Fibroblast of lung (primary cell): Measurements from ENCODE around the gene PLXNA1. TPM values are rescaled to one million over a fixed set of nuclear protein-coding genes. Genes with fewer than 3 reads are reported as not detected.
A peak's percentile ranks its signal among the peaks of the same experiment; 100 is the strongest.

ENCODE experiments used
- DNase-seq, 2 donors: peaks; one replicate each; pipeline versions ENCODE4 v3.0.0 to v3.0.0-alpha.2; 2010; ENCODE audit warnings: low read depth in 2 of 2
- H2AFZ ChIP-seq: 2 replicates; pipeline ENCODE4 v1.5.1; 2012; ENCODE audit warnings: low read length, control low read depth, inconsistent platforms
- H3K27ac ChIP-seq: 2 replicates; pipeline ENCODE4 v1.5.1; 2011; ENCODE audit warnings: low read length, control low read depth; ENCODE audit not compliant: insufficient read depth
- H3K27me3 ChIP-seq: 2 replicates; pipeline ENCODE4 v1.5.1; 2011; ENCODE audit warnings: mild to moderate bottlenecking, low read length; ENCODE audit not compliant: control insufficient read depth, insufficient read depth
- H3K36me3 ChIP-seq: 2 replicates; pipeline ENCODE4 v1.5.1; 2011; ENCODE audit warnings: low read length; ENCODE audit not compliant: control insufficient read depth, insufficient read depth
- H3K4me1 ChIP-seq: 2 replicates; pipeline ENCODE4 v1.5.1; 2011; ENCODE audit warnings: low read length; ENCODE audit not compliant: control insufficient read depth, insufficient read depth; ENCODE audit errors: extremely low read depth
- H3K4me2 ChIP-seq: 2 replicates; pipeline ENCODE4 v1.5.1; 2011; ENCODE audit warnings: low read length, control low read depth; ENCODE audit not compliant: insufficient read depth; ENCODE audit errors: extremely low read depth
- H3K4me3 ChIP-seq, 4 experiments: fragments of 200-600 bp in 1 of 4; sonication (generic) in 1 of 4; replicated peaks in 1 of 4; 2 replicates each; pipeline ENCODE4 v1.5.1; 2011 to 2016; ENCODE audit warnings: low read length in 4 of 4, low read depth in 3 of 4, mild to moderate bottlenecking in 3 of 4, control low read depth in 2 of 4, inconsistent platforms in 1 of 4, mixed read lengths in 1 of 4; ENCODE audit not compliant: insufficient read depth in 1 of 4; ENCODE audit errors: control extremely low read depth in 1 of 4
- H3K79me2 ChIP-seq: 2 replicates; pipeline ENCODE4 v1.5.1; 2012; ENCODE audit warnings: mild to moderate bottlenecking, low read length, inconsistent platforms; ENCODE audit not compliant: control insufficient read depth, insufficient read depth
- H3K9ac ChIP-seq: 2 replicates; pipeline ENCODE4 v1.5.1; 2011; ENCODE audit warnings: mild to moderate bottlenecking, low read length, control low read depth; ENCODE audit not compliant: insufficient read depth
- H3K9me3 ChIP-seq: 2 replicates; pipeline ENCODE4 v1.5.1; 2012; ENCODE audit warnings: low read depth, low read length; ENCODE audit not compliant: control insufficient read depth, insufficient read depth
- H4K20me1 ChIP-seq: 2 replicates; pipeline ENCODE4 v1.5.1; 2011; ENCODE audit warnings: low read length; ENCODE audit not compliant: control insufficient read depth, insufficient read depth; ENCODE audit errors: extremely low read depth
- EZH2 ChIP-seq: IDR thresholded peaks from 2 replicates; pipeline ENCODE4 v1.5.1; 2012; ENCODE audit warnings: low read length, control low read depth, mild to moderate bottlenecking; ENCODE audit errors: missing control alignments
- polyA plus RNA-seq, 2 donors: library from polyadenylated mRNA; depleted of rRNA in 1 of 2; stranded (reverse) in 1 of 2; unstranded in 1 of 2; fragments of >200 nt; gene quantifications; 2 replicates each; pipeline ENCODE4 v1.2.1, GENCODE V29; 2011 to 2012; ENCODE audit warnings: missing spikeins in 1 of 2
- total RNA-seq: library from RNA; depleted of rRNA; stranded (reverse); fragments of >200 nt; gene quantifications from 2 replicates; pipeline ENCODE4 v1.2.1, GENCODE V29; 2014
- TF ChIP-seq, protein P1 (sequence below), 2 donors: IDR thresholded peaks in 1 of 2; conservative IDR thresholded peaks in 1 of 2; 1 replicate in 1 of 2; 2 replicates in 1 of 2; pipeline ENCODE4 v1.5.1; 2011 to 2012; ENCODE audit warnings: low read length in 2 of 2, control low read depth in 1 of 2, inconsistent platforms in 1 of 2, low read depth in 1 of 2, mild to moderate bottlenecking in 1 of 2

The PLXNA1 gene
- total and polyA plus RNA-seq, 2 donors (not counting 1 experiment from before 2014, with no cell fraction given): 21.1 to 48.6 TPM

DNA sequence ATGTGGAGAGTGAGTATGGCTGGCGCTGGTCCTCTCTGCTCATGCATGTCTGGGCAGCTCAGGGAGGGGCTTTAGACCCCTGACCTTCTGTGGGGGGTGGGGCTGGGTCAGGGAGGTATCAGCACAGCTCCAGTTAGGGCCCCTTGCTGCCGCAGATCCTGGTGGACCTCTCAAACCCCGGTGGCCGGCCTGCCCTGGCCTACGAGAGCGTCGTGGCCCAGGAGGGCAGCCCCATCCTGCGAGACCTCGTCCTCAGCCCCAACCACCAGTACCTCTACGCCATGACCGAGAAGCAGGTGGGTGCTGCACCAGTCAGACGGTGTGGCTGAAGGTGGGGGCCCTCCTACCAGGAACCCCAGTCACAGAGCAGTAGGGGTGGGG, 20.2 kb downstream of the PLXNA1 start:
- H3K79me2 ChIP-seq: peaks cover 28% of the 10 kb centered on the region

DNA sequence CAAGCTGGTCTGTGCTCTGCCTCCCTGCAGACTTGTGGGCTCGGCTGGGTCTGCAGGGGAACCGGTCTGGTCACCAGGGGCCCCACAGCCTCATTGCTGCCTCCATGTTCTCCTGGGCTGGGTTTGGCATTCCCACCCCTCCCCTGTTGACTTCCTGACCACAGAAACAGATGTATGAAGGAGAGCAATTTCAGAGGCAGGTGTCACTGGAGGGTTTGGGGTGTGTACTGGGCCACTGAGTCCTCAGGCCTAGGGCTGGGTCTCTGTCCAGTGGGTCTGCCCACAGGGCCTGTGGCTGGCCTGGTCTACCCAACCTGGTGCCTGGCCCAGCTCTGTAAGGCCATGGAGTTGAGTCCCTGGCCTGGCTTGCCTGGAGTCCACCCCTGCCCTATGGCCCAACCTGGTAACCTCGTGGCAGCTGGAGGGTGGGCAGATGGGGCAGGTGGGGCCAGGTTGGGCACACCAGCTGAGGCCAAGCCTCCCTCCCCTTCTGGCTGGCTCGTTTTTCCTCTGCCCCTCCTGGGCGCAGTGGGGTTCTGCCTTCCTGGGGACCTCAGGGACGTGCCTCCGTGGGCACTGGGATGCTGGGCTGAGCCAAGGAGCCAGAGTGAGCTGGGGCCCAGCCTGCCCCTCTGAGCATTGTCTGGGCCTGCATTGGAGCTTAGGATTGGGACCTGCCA, 20.8 kb downstream of the PLXNA1 start:
- no peak for DNase-seq
- Histone ChIP-seq H4K20me1 (no peaks in the 10 kb centered on the region), H3K4me3 (no peak overlapping the region), H3K27ac (peak overlapping the region; percentile 34), H2AFZ (no peak overlapping the region), H3K36me3 (peaks cover 12% of the 10 kb centered on the region), H3K9ac (no peak overlapping the region), H3K27me3 (no peaks in the 10 kb centered on the region), H3K79me2 (peaks cover 26% of the 10 kb centered on the region), H3K4me1 (peaks cover 22% of the 10 kb centered on the region), H3K4me2 (no peak overlapping the region), H3K9me3 (no peaks in the 10 kb centered on the region)
- no peak for TF ChIP-seq EZH2
- TF ChIP-seq, protein P1, sequence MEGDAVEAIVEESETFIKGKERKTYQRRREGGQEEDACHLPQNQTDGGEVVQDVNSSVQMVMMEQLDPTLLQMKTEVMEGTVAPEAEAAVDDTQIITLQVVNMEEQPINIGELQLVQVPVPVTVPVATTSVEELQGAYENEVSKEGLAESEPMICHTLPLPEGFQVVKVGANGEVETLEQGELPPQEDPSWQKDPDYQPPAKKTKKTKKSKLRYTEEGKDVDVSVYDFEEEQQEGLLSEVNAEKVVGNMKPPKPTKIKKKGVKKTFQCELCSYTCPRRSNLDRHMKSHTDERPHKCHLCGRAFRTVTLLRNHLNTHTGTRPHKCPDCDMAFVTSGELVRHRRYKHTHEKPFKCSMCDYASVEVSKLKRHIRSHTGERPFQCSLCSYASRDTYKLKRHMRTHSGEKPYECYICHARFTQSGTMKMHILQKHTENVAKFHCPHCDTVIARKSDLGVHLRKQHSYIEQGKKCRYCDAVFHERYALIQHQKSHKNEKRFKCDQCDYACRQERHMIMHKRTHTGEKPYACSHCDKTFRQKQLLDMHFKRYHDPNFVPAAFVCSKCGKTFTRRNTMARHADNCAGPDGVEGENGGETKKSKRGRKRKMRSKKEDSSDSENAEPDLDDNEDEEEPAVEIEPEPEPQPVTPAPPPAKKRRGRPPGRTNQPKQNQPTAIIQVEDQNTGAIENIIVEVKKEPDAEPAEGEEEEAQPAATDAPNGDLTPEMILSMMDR (conservative IDR thresholded peaks at IDR 0.05 in 1 of 2, IDR thresholded peaks at IDR 0.05 in 1 of 2; ENCODE audit: low read depth in 1 of 2, low read length in 2 of 2): no peak

More for the DNA sequence above, 20.2 kb downstream of the PLXNA1 start:
- Histone ChIP-seq H3K36me3 (peaks cover 11% of the 10 kb centered on the region), H3K4me2 (no peak overlapping the region), H3K4me3 (no peak overlapping the region), H4K20me1 (no peaks in the 10 kb centered on the region), H3K27me3 (no peaks in the 10 kb centered on the region), H2AFZ (no peak overlapping the region), H3K27ac (peak overlapping the region; percentile 92), H3K9me3 (no peaks in the 10 kb centered on the region), H3K4me1 (peaks cover 22% of the 10 kb centered on the region), H3K9ac (peak overlapping the region; percentile 30)
- no peak for TF ChIP-seq EZH2
- TF ChIP-seq, protein P1 (conservative IDR thresholded peaks at IDR 0.05 in 1 of 2, IDR thresholded peaks at IDR 0.05 in 1 of 2; ENCODE audit: low read depth in 1 of 2, low read length in 2 of 2): no peak
- no peak for DNase-seq

DNA sequence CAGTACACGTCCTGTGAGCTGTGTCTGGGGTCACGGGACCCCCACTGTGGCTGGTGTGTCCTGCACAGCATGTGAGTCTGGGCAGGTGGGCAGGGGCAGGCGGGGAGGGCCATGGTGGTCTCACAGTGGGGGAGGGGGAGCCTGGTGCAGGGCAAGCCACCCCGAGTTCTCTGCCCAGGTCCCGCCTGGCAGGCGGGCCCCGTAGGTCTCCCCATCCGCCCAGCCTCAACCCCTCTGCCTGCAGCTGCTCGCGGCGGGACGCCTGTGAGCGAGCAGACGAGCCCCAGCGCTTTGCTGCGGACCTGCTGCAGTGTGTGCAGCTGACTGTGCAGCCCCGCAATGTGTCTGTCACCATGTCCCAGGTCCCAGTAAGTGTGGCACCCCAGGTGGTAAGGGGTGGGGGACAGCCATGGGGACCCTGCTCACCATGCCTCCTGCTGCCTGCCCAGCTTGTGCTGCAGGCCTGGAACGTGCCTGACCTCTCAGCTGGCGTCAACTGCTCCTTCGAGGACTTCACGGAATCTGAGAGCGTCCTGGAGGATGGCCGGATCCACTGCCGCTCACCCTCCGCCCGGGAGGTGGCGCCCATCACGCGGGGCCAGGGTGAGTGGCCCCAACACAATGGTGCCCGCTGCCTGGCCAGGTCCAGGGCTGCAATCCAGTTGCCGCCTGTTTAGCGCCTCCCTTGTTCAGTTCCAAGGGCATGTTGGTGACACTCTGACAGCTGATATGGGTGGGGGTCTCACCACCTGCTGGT, 21.9 kb downstream of the PLXNA1 start:
- Histone ChIP-seq H3K79me2 (peaks cover 24% of the 10 kb centered on the region), H3K27me3 (no peaks in the 10 kb centered on the region), H3K4me2 (no peak overlapping the region), H3K4me1 (peaks cover 22% of the 10 kb centered on the region), H3K36me3 (peaks cover 14% of the 10 kb centered on the region), H2AFZ (no peak overlapping the region), H3K9me3 (no peaks in the 10 kb centered on the region), H4K20me1 (no peaks in the 10 kb centered on the region), H3K9ac (no peak overlapping the region), H3K4me3 (no peak overlapping the region), H3K27ac (no peak overlapping the region)
- no peak for DNase-seq
- no peak for TF ChIP-seq EZH2
- TF ChIP-seq, protein P1 (conservative IDR thresholded peaks at IDR 0.05 in 1 of 2, IDR thresholded peaks at IDR 0.05 in 1 of 2; ENCODE audit: low read depth in 1 of 2, low read length in 2 of 2): no peak
